Activated T-cell treated with anti-CD3 and anti-CD28 coated beads, Interleukin-2, amount 50 U/mL, for 4 hours (primary cell): ENCODE data around the gene TPRN. TPM values are rescaled to one million over a fixed set of nuclear protein-coding genes. Genes with fewer than 3 reads are reported as not detected.

Source experiments
- ATAC-seq, 2 donors: fragments of 200-7000 bp; cut with Tn5 transposase; one replicate each; pipeline ENCODE4 v1.10.0; 2021
- DNase-seq: peaks from one replicate; pipeline ENCODE4 v3.0.0-alpha.2; 2020
- H3K27me3 Mint-ChIP-seq: one replicate; pipeline ENCODE4 v1.8.0; 2021; ENCODE audit warnings: low read depth, mixed read lengths
- H3K36me3 Mint-ChIP-seq: one replicate; pipeline ENCODE4 v1.8.0; 2022; ENCODE audit warnings: mixed read lengths; ENCODE audit not compliant: insufficient read depth
- H3K4me1 Mint-ChIP-seq: one replicate; pipeline ENCODE4 v1.8.0; 2021; ENCODE audit warnings: low read depth, mixed read lengths
- H3K4me3 Mint-ChIP-seq: one replicate; pipeline ENCODE4 v1.8.0; 2021; ENCODE audit warnings: mild to moderate bottlenecking, moderate library complexity, mixed read lengths
- H3K9me3 Mint-ChIP-seq: one replicate; pipeline ENCODE4 v1.8.0; 2021; ENCODE audit warnings: mixed read lengths
- total RNA-seq, 3 donors: library from RNA; stranded (reverse); gene quantifications; one replicate each; pipeline ENCODE4 v1.2.1, GENCODE V29; 2021

Gene TPRN
- total RNA-seq, 3 donors from 2014 or later = 15.4 to 15.6 (median 15.5) TPM

- H3K27me3 Mint-ChIP-seq = no peaks in the 10 kb centered on the region
- H3K9me3 Mint-ChIP-seq = no peaks in the 10 kb centered on the region
- H3K4me1 Mint-ChIP-seq = peaks cover 36% of the 10 kb centered on the region
- DNase-seq = no peak
- peaks cover 16% of the 10 kb centered on the region for H3K36me3 Mint-ChIP-seq
- no peak for ATAC-seq
- peak overlapping the region; percentile 90 for H3K4me3 Mint-ChIP-seq
These were observed 14.2 kb downstream of the TPRN start for GRCh38 chr9:137186385-137186784.

- H3K36me3 Mint-ChIP-seq = peaks cover 16% of the 10 kb centered on the region
- peaks cover 36% of the 10 kb centered on the region for H3K4me1 Mint-ChIP-seq
These were observed 14.6 kb downstream of the TPRN start for GRCh38 chr9:137185921-137186320.

GRCh38 chr9:137184881-137185660, 15.5 kb downstream of the TPRN start:
- ATAC-seq = no peak
- DNase-seq = no peak
- no peaks in the 10 kb centered on the region for H3K27me3 Mint-ChIP-seq
- H3K36me3 Mint-ChIP-seq = peaks cover 14% of the 10 kb centered on the region
- no peak overlapping the region for H3K4me3 Mint-ChIP-seq
- H3K4me1 Mint-ChIP-seq = peaks cover 31% of the 10 kb centered on the region
- no peaks in the 10 kb centered on the region for H3K9me3 Mint-ChIP-seq

More at GRCh38 chr9:137185921-137186320, 14.6 kb downstream of the TPRN start:
- Mint-ChIP-seq H3K27me3 (no peaks in the 10 kb centered on the region), H3K9me3 (no peaks in the 10 kb centered on the region), H3K4me3 (peak overlapping the region; percentile 90)
- no peak for ATAC-seq
- no peak for DNase-seq

- Mint-ChIP-seq H3K9me3 (no peaks in the 10 kb centered on the region), H3K36me3 (peaks cover 14% of the 10 kb centered on the region), H3K27me3 (no peaks in the 10 kb centered on the region), H3K4me1 (peaks cover 24% of the 10 kb centered on the region), H3K4me3 (no peak overlapping the region)
- no peak for ATAC-seq
- DNase-seq = no peak
These were observed 16.5 kb downstream of the TPRN start for GRCh38 chr9:137183980-137184595.

- Mint-ChIP-seq H3K4me3 (no peak overlapping the region), H3K36me3 (peaks cover 13% of the 10 kb centered on the region), H3K4me1 (peaks cover 20% of the 10 kb centered on the region), H3K9me3 (no peaks in the 10 kb centered on the region), H3K27me3 (no peaks in the 10 kb centered on the region)
- DNase-seq (no peak), ATAC-seq (no peak)
These were observed 17.7 kb downstream of the TPRN start for GRCh38 chr9:137182836-137183235.

- ATAC-seq (no peak), DNase-seq (no peak)
- Mint-ChIP-seq H3K4me1 (peaks cover 11% of the 10 kb centered on the region), H3K9me3 (no peaks in the 10 kb centered on the region), H3K4me3 (no peak overlapping the region), H3K36me3 (peaks cover 15% of the 10 kb centered on the region), H3K27me3 (no peaks in the 10 kb centered on the region)
These were observed 18.9 kb downstream of the TPRN start for GRCh38 chr9:137181680-137182079.

GRCh38 chr9:137180491-137180890, 20.1 kb downstream of the TPRN start:
- H3K36me3 Mint-ChIP-seq = peaks cover 15% of the 10 kb centered on the region
- DNase-seq (no peak), ATAC-seq (no peak)
- no peaks in the 10 kb centered on the region for H3K27me3 Mint-ChIP-seq
- H3K9me3 Mint-ChIP-seq = no peaks in the 10 kb centered on the region
- no peak overlapping the region for H3K4me3 Mint-ChIP-seq
- peaks cover 5% of the 10 kb centered on the region for H3K4me1 Mint-ChIP-seq

GRCh38 chr9:137179761-137180160, 20.8 kb downstream of the TPRN start:
- Mint-ChIP-seq H3K36me3 (peaks cover 15% of the 10 kb centered on the region), H3K4me3 (no peak overlapping the region), H3K4me1 (peaks cover 5% of the 10 kb centered on the region), H3K9me3 (no peaks in the 10 kb centered on the region), H3K27me3 (no peaks in the 10 kb centered on the region)
- ATAC-seq (no peak), DNase-seq (no peak)

- Mint-ChIP-seq H3K27me3 (no peaks in the 10 kb centered on the region), H3K9me3 (no peaks in the 10 kb centered on the region), H3K36me3 (peaks cover 15% of the 10 kb centered on the region), H3K4me3 (no peak overlapping the region), H3K4me1 (peaks cover under 1% of the 10 kb centered on the region)
- DNase-seq (no peak), ATAC-seq (no peak)
These were observed 21.5 kb downstream of the TPRN start for GRCh38 chr9:137178939-137179630.

GRCh38 chr9:137178201-137178938, 22.2 kb downstream of the TPRN start:
- Mint-ChIP-seq H3K4me3 (no peak overlapping the region), H3K36me3 (peaks cover 10% of the 10 kb centered on the region), H3K4me1 (no peaks in the 10 kb centered on the region), H3K9me3 (no peaks in the 10 kb centered on the region), H3K27me3 (no peaks in the 10 kb centered on the region)
- ATAC-seq = no peak
- no peak for DNase-seq

GRCh38 chr9:137176302-137177182, 24.0 kb downstream of the TPRN start:
- no peak for DNase-seq
- Mint-ChIP-seq H3K4me3 (no peak overlapping the region), H3K4me1 (no peaks in the 10 kb centered on the region)

GRCh38 chr9:137175345-137175961, 25.1 kb downstream of the TPRN start:
- Mint-ChIP-seq H3K36me3 (peaks cover 3% of the 10 kb centered on the region), H3K27me3 (peaks cover 10% of the 10 kb centered on the region), H3K4me3 (no peak overlapping the region), H3K4me1 (no peaks in the 10 kb centered on the region), H3K9me3 (no peaks in the 10 kb centered on the region)
- ATAC-seq = peak; percentile 19 to 37
- no peak for DNase-seq

More at GRCh38 chr9:137176302-137177182, 24.0 kb downstream of the TPRN start:
- peaks cover 3% of the 10 kb centered on the region for H3K36me3 Mint-ChIP-seq
- peak; percentile 52 to 59 for ATAC-seq
- H3K9me3 Mint-ChIP-seq = no peaks in the 10 kb centered on the region
- peaks cover 4% of the 10 kb centered on the region for H3K27me3 Mint-ChIP-seq

- Mint-ChIP-seq H3K4me3 (no peak overlapping the region), H3K4me1 (no peaks in the 10 kb centered on the region), H3K36me3 (peaks cover 3% of the 10 kb centered on the region), H3K27me3 (peaks cover 16% of the 10 kb centered on the region), H3K9me3 (no peaks in the 10 kb centered on the region)
- ATAC-seq = peak in 1 of 2 donors; percentile 24
- peak; percentile 18 for DNase-seq
These were observed 25.7 kb downstream of the TPRN start for GRCh38 chr9:137174722-137175293.
